CD14-positive monocyte (primary cell): ENCODE measurements around the gene PMM1. TPM values are rescaled to one million over a fixed set of nuclear protein-coding genes. Genes with fewer than 3 reads are reported as not detected.

Experiments
- DNase-seq, 3 donors: peaks; one replicate each; pipeline ENCODE4 v3.0.0-alpha.2; 2011 to 2022
- H2AFZ ChIP-seq: 2 replicates; pipeline ENCODE4 v1.6.0; 2012; ENCODE audit warnings: mild to moderate bottlenecking, low read depth, low read length, inconsistent platforms; ENCODE audit not compliant: insufficient read depth, poor library complexity, severe bottlenecking
- H3K27ac ChIP-seq, 2 donors: 1 replicate in 1 of 2; 2 replicates in 1 of 2; pipeline ENCODE4 v1.5.1; 2012 to 2013; ENCODE audit warnings: low read length in 2 of 2, control low read depth in 1 of 2, inconsistent platforms in 1 of 2, low read depth in 1 of 2, mild to moderate bottlenecking in 1 of 2
- H3K27me3 ChIP-seq, 2 donors: one replicate each; pipeline versions ENCODE4 v1.6.0 to v1.6.1; 2011 to 2013; ENCODE audit warnings: low read length in 2 of 2; ENCODE audit not compliant: control insufficient read depth in 2 of 2, insufficient read depth in 2 of 2
- H3K36me3 ChIP-seq, 2 donors: replicated peaks in 1 of 2; 1 replicate in 1 of 2; 2 replicates in 1 of 2; pipeline versions ENCODE4 v1.5.1 to v1.6.1; 2012 to 2013; ENCODE audit warnings: low read length in 2 of 2, control low read depth in 1 of 2, inconsistent platforms in 1 of 2, mild to moderate bottlenecking in 1 of 2; ENCODE audit not compliant: insufficient read depth in 2 of 2, control insufficient read depth in 1 of 2
- H3K4me1 ChIP-seq, 2 donors: 1 replicate in 1 of 2; 2 replicates in 1 of 2; pipeline versions ENCODE4 v1.5.1 to v1.6.1; 2012 to 2013; ENCODE audit warnings: low read length in 2 of 2, control low read depth in 1 of 2, inconsistent platforms in 1 of 2, mild to moderate bottlenecking in 1 of 2, moderate library complexity in 1 of 2; ENCODE audit not compliant: insufficient read depth in 2 of 2, control insufficient read depth in 1 of 2
- H3K4me2 ChIP-seq: replicated peaks from 2 replicates; pipeline ENCODE3; 2012; ENCODE audit warnings: low read length, moderate library complexity, mild to moderate bottlenecking; ENCODE audit not compliant: poor library complexity, severe bottlenecking; ENCODE audit errors: extremely low read depth
- H3K4me3 ChIP-seq, 3 experiments: fragments of 200-600 bp in 1 of 3; sonication (generic) in 1 of 3; replicated peaks in 1 of 3; 1 replicate in 2 of 3; 2 replicates in 1 of 3; pipeline ENCODE4 v1.5.1; 2011 to 2013; ENCODE audit warnings: low read length in 3 of 3, mild to moderate bottlenecking in 3 of 3, control low read depth in 2 of 3, low read depth in 2 of 3, inconsistent platforms in 1 of 3, moderate library complexity in 1 of 3
- H3K79me2 ChIP-seq: 2 replicates; pipeline ENCODE4 v1.6.0; 2012; ENCODE audit warnings: mild to moderate bottlenecking, control low read depth, inconsistent platforms, low read length, moderate library complexity; ENCODE audit not compliant: insufficient read depth
- H3K9ac ChIP-seq: 2 replicates; pipeline ENCODE4 v1.6.0; 2017; ENCODE audit warnings: low read length, mild to moderate bottlenecking; ENCODE audit not compliant: insufficient read depth, poor library complexity, severe bottlenecking
- H3K9me3 ChIP-seq, 2 donors: replicated peaks in 1 of 2; 1 replicate in 1 of 2; 2 replicates in 1 of 2; pipeline versions ENCODE4 v1.5.1 to v1.6.1; 2012 to 2013; ENCODE audit warnings: low read length in 2 of 2, control low read depth in 1 of 2; ENCODE audit not compliant: control insufficient read depth in 1 of 2, insufficient read depth in 1 of 2
- H4K20me1 ChIP-seq: 2 replicates; pipeline ENCODE4 v1.6.0; 2012; ENCODE audit warnings: mild to moderate bottlenecking, low read length, control low read depth, moderate library complexity; ENCODE audit not compliant: insufficient read depth
- H3K27ac Mint-ChIP-seq, 7 donors: one replicate each; pipeline ENCODE4 v1.8.0; 2020; ENCODE audit warnings: mild to moderate bottlenecking in 7 of 7, mixed read lengths in 7 of 7, moderate library complexity in 6 of 7, inconsistent platforms in 2 of 7
- H3K27me3 Mint-ChIP-seq, 3 donors: one replicate each; pipeline ENCODE4 v1.8.0; 2021 to 2022; ENCODE audit warnings: low read depth in 3 of 3, mild to moderate bottlenecking in 3 of 3, mixed read lengths in 3 of 3, moderate library complexity in 3 of 3, inconsistent platforms in 1 of 3
- H3K36me3 Mint-ChIP-seq, 2 donors: one replicate each; pipeline ENCODE4 v1.8.0; 2020; ENCODE audit warnings: mixed read lengths in 2 of 2, inconsistent platforms in 1 of 2, mild to moderate bottlenecking in 1 of 2
- H3K4me1 Mint-ChIP-seq: one replicate; pipeline ENCODE4 v1.8.0; 2020; ENCODE audit warnings: mild to moderate bottlenecking, mixed read lengths
- H3K4me3 Mint-ChIP-seq, 2 donors: one replicate each; pipeline ENCODE4 v1.8.0; 2020; ENCODE audit warnings: mild to moderate bottlenecking in 2 of 2, mixed read lengths in 2 of 2, moderate library complexity in 1 of 2
- H3K9me3 Mint-ChIP-seq, 7 donors: one replicate each; pipeline ENCODE4 v1.8.0; 2020 to 2022; ENCODE audit warnings: mixed read lengths in 7 of 7, mild to moderate bottlenecking in 6 of 7, moderate library complexity in 6 of 7, inconsistent platforms in 2 of 7
- CTCF ChIP-seq: fragments of 200-600 bp; IDR thresholded peaks from one replicate; pipeline ENCODE4 v1.8.0; 2022; ENCODE audit warnings: antibody characterized with exemption, mild to moderate bottlenecking
- WGBS: methylation state at CpG from one replicate; pipeline ENCODE4 v1.1.5; 2013; ENCODE audit warnings: missing lambda C conversion rate; ENCODE audit not compliant: insufficient coverage; 5-methylcytosine and 5-hydroxymethylcytosine counted together
- intact Hi-C, 2 donors: fragments of 100-400 bp; cut with micrococcal nuclease; formaldehyde crosslinking; loops; one replicate each; pipeline versions ENCODE4 v1.15.0 to v1.15.1; 2023
- polyA plus RNA-seq, 3 donors: library from polyadenylated mRNA; depleted of rRNA in 1 of 3; unstranded in 2 of 3; stranded (reverse) in 1 of 3; fragments of 300-500 nt in 2 of 3; fragments of >200 nt in 1 of 3; fragmentation: Illumina TruSeq in 2 of 3; gene quantifications; 1 replicate in 2 of 3; 2 replicates in 1 of 3; pipeline ENCODE4 v1.2.3, GENCODE V29; 2012 to 2021

Gene PMM1
- polyA plus RNA-seq, 3 donors, result 15.6 to 32.4 (median 23.5) TPM

- intact Hi-C loops, result no loop called here
- Histone ChIP-seq H3K4me1 (no peaks in the 10 kb centered on the region), H3K27ac (no peak overlapping the region), H3K4me3 (no peak overlapping the region), H3K9ac (no peak overlapping the region), H3K9me3 (no peaks in the 10 kb centered on the region), H3K27me3 (no peaks in the 10 kb centered on the region), H3K79me2 (no peaks in the 10 kb centered on the region), H2AFZ (no peak overlapping the region), H3K4me2 (no peak overlapping the region), H3K36me3 (peaks cover 60 to 99% of the 10 kb centered on the region in 2 donors), H4K20me1 (peaks cover 17% of the 10 kb centered on the region)
- Mint-ChIP-seq H3K27me3 (peaks cover 0 to 6% (median 3%) of the 10 kb centered on the region in 3 donors), H3K4me1 (no peaks in the 10 kb centered on the region), H3K36me3 (peaks cover 84 to 89% of the 10 kb centered on the region in 2 donors), H3K9me3 (peaks cover 0 to 4% (median 0%) of the 10 kb centered on the region in 7 donors), H3K27ac (peak overlapping the region in 1 of 7 donors; percentile 41), H3K4me3 (no peak overlapping the region)
- WGBS, result no CpG with 5 or more reads among the region's 4 CpGs
- no peak for TF ChIP-seq CTCF
- no peak for DNase-seq
Measured at GRCh38 chr22:41603873-41604332, 14.3 kb upstream of the PMM1 start.

GRCh38 chr22:41600976-41601375 lies 11.3 kb upstream of the PMM1 start:
- Histone ChIP-seq H3K36me3 (peaks cover 45 to 80% of the 10 kb centered on the region in 2 donors), H3K9me3 (no peaks in the 10 kb centered on the region), H3K27me3 (no peaks in the 10 kb centered on the region), H3K79me2 (no peaks in the 10 kb centered on the region), H4K20me1 (no peaks in the 10 kb centered on the region), H3K4me2 (no peak overlapping the region), H3K9ac (no peak overlapping the region), H3K4me3 (no peak overlapping the region), H3K27ac (no peak overlapping the region), H2AFZ (no peak overlapping the region), H3K4me1 (no peaks in the 10 kb centered on the region)
- Mint-ChIP-seq H3K27me3 (peaks cover 3 to 4% (median 3%) of the 10 kb centered on the region in 3 donors), H3K27ac (no peak overlapping the region), H3K36me3 (peaks cover 70 to 72% of the 10 kb centered on the region in 2 donors), H3K4me1 (no peaks in the 10 kb centered on the region), H3K9me3 (peaks cover 0 to 4% (median 0%) of the 10 kb centered on the region in 7 donors), H3K4me3 (no peak overlapping the region)
- DNase-seq, result no peak
- intact Hi-C loops, result no loop called here
- no peak for TF ChIP-seq CTCF
- WGBS, result 100% methylated on average over 4 of the region's 8 CpGs
